Measurements from ENCODE around the gene SNX3.

DNA sequence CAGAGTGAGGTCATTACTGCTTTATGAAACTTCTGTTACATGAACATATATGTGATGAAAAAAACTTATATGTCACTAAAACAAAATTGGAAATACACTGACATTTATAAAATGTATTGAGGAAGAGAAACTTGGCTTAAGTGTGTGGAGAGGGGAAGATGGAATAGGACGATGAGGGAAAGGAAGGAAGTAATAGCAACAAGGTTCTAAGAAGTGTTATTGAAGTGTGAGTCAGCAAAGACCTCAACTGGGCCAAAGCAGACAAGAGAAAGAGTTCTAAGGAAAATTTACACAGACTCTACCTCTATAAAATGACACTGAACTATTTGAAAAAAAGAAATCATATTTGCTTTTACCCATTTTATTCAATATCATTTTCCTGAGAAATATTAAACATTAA is 38.3 kb downstream of the SNX3 start:
- TF ChIP-seq CTCF (IDR thresholded peaks at IDR 0.05) (no peak), EP300 (IDR thresholded peaks at IDR 0.05; ENCODE audit: low read depth) (no peak), POLR2A (IDR thresholded peaks at IDR 0.05) (no peak), POLR2AphosphoS5 (IDR thresholded peaks at IDR 0.05) (no peak)

All from transverse colon (tissue), 4 donors.